ENCODE data around the gene PTPRT.

DNA sequence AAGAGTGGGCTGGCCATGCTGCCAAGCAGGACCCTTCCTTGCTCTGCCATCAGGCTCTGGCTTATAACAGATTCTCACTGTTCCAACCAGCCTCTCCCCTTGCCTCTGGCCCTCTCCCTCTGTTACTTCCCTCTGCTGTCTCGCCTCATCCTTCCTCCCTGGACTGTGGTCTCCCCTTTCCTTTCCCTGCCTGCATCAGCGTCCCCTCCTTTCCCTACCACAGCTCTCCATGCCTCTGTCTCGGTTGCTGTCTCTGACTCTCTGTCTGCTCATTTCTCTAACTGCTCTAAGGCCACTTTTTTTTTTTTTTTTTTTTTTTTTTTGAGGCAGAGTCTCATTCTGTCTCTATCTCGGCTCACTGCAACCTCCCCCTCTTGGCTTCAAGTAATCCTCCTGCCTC is 173.4 kb downstream of the PTPRT start:
- TF ChIP-seq POLR2A (IDR thresholded peaks at IDR 0.05) (no peak), CTCF (IDR thresholded peaks at IDR 0.05) (no peak)

Data from uterus (tissue), 2 donors.